GM21360 (cell line): ENCODE data around the gene LIAS.
"Not testable (repeated sequence)": the region's sequence is repeated elsewhere in the genome, so short reads cannot be mapped to it uniquely, and the experiment has no call there.

ENCODE experiments used
- ATAC-seq: cut with Tn5 transposase; IDR thresholded peaks from one replicate; pipeline ENCODE4 v1.9.1; 2021; ENCODE audit warnings: mild to moderate bottlenecking, moderate library complexity; ENCODE audit not compliant: unreplicated experiment

The LIAS gene

DNA sequence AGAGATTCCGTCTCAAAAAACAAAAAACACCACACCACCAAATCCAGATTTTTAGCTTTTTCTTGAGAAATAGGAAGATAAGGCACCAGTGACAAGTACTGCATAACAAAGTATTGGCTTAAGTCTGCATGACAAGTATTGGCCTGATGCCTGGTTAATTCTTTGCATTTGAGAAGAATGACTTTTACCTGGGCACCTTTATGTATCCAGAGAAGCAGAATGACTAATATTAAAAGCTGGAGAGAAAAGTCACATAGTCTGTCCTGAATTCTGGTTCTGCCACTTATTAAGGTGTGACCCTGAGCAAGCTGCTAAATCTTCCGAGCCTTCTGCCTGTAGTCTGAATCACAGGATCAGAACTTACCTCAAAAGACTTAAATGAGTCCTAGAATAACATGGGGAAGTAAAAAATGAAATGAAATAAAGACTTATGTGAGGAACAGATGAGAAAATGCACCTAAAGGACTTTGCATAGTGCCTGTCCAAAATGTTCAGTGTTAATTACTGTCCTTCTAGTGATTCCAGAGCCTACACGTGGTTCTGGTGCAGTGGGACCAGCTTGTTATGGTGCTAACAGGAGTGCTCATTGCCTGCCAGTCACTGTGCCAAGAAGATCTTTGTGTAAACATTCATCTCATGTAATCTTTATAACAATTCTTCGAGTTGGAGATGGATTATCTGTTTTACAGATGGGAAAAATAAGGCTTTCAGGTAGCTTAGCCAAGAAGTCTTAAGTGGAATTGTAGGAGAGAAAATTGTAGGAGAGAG lies 36.8 kb downstream of the LIAS start:
- no peak for ATAC-seq

DNA sequence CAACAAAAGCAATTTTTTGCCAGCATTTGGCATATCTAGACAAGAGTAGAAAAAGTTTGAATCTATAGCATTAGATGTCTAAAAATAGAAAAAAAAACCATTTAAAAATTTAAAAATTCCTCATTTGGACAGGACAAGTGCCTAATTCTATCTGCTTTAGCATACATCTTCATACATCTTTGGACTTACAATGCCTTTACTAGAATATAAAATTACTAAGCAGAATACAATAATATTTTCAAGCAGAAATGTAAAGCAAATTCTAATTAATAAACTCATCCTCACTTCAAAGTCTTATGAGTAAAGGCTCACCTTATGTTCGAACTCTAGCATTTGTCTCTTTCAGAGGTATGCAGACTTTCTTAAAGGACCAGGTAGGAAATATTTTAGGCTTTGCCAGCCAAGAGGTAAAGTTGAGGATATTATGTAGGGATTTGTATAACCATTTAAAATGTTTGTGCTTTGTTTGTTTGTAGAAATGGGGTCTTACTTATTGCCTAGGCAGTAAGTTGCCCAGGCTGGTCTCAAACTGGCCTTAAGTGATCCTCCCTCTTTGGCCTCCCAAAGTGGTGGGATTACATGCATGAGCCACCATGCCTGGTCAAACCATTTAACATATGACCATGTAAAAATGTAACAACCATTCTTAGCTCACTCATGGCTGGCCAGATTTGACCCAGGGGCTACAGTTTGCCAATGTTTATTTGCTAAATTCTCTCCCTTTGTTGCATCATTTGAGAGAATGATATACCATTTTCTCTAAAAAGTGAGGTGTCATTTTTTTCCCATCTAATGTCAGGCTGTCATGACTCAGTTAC lies 39.3 kb downstream of the LIAS start:
- no peak for ATAC-seq

DNA sequence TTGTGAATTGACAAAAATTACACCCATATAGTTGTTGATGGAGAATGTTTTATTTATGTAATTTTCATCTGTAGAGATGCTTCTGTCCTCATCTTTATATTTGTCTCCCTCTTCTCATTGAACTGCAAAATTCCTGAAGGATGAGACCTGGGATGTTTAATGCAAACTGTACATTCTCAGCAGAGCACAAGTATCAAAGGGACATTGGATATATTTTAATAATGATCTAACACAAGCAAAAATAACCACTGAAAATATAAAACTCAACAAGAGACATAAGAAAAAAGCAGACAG lies 39.8 kb downstream of the LIAS start:
- ATAC-seq, result no peak

DNA sequence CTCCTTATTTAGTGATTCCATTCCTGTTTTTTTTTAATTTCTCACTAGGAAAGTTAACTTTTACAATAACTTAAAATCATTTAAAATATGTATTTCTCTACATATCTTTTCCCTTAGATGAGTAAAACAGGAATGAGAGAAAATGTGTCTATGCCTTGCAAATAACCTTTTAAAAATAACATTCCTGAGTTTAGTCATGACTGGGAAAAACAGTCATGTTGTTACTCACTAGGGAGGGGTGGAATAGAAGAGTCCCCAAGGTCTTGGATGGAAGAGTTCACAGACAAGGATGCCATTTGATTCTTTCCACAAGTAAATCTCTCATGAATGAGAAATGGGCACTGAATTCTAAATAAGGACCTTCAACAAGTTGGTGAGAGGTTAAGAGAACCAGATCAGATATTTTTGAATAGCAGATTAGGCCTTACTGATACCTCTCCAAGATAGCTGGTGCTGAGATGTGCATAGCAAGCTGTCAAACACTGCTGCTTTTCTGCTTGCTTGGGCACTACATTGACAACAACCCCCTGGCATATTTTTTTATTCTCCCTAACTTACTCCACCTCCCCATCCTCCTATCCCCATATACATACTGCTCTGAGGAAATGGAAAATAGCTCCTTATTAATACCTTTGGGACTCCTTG lies 43.3 kb downstream of the LIAS start:
- ATAC-seq, result no peak

DNA sequence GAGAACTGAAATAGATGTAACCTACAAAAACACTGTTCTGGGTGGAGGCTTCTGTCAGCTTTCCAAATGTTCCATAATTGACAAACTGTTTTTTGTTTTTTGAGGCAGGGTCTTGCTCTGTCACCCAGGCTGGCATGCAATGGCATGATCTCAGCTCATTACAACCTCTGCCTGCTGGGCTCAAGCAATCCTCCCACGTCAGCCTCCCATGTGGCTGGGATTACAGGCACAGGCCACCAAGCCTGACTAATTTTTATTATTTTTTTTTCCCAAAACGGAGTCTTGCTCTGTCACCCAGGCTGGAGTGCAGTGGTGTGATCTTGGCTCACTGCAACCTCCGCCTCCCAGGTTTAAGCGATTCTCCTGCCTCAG lies 43.8 kb downstream of the LIAS start:
- not testable (repeated sequence) for ATAC-seq

DNA sequence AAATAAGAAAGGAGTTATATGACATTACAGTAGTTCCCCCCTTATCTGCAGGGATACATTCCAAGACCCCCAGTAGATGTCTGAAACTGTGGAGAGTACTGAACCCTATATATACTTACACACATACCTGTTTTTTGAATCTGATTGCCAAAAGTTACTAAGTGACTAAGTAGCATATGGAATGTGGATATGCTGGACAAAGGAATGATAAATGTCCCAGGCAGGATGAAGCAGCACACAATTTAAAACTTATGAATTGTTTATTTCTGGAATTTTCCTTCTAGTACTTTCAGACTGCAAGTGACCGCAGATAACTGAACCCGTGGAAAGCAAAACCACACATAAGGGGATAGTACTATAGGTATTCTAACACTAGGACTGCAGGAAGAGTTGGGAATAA lies 45.7 kb downstream of the LIAS start:
- ATAC-seq, result no peak

DNA sequence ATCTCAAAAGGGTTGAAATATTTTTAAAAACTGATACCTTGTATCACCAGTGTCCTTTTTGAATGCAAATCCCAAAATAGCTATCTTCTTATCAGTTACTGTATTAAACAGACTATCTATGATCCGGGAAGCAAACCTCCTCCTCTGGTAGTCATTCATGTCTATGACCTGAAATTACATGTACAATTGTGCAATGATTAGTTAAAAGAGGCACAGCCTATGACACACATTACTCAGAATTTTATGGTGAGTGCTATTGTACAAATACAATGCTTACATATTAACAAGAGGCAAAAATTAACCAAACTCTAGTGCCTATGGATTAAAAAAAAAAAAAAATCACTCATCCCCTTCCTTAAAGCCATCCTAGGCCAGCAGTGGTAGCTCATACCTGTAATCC lies 46.7 kb downstream of the LIAS start:
- ATAC-seq, result no peak

DNA sequence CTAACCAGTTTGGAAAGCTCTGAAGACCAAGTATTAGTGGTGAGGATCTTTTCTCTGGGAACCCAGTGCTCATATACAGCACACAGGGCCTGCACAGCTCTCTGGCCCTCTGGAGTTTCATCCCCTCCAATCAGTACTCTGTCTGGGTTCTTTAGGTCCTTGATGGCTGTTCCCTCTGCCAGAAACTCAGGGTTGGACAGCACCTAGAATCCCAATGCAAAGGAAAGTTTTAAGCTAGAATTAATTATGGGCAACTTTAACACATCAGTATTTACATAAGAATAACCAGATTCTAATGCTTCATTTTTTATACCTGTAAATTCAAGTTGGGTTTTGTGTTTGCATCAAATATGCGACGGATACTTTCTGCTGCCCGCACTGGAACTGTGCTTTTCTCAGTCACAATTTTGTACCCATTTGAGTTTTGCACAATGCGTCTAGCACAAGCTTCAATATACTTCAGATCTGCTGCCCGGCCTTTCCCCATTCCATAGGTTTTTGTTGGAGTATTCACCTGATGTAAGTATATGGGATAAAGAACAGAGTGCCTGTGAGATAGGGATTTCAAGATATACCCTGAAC lies 51.6 kb downstream of the LIAS start:
- no peak for ATAC-seq

DNA sequence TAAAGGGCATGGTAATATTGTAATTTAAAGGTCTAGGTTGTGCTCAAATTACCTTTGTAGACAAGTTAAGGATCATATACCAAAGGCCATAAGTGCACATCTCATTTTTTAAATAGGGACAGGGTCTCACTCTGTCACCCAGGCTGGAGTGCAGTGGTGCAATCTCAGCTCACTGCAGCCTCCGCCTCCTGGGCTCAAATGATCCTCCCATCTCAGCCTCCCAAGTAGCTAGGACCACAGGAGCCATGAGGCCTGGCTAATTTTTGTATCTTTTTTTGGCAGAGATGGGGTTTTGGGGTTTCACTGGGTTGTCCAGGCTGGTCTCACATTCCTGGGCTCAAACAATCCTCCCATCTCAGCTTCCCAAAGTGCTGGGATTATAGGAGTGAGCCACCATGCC lies 55.4 kb downstream of the LIAS start:
- ATAC-seq, result not testable (repeated sequence)

DNA sequence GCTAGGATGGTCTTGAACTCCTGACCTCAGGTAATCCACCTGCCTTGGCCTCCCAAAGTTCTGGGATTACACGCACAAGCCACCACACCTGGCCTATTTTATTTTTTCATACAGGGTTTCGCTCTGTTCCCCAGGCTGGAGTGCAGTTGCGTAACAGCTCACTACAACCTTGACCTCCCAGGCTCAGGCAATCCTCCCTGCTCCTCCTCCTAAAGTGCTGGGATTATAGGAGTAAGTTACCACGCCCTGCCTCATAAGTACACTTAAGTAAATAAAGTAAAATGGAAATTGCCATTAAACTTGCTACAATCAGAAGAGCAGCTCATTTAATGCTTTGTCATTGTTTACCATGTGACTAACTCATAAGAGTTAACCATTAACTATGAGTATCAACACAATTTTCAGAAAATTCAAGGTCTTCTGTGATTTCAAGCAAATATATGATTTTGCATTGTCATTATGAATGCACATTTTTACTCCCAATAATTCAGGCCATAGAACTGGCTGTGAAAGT lies 56.1 kb downstream of the LIAS start:
- ATAC-seq, result no peak

DNA sequence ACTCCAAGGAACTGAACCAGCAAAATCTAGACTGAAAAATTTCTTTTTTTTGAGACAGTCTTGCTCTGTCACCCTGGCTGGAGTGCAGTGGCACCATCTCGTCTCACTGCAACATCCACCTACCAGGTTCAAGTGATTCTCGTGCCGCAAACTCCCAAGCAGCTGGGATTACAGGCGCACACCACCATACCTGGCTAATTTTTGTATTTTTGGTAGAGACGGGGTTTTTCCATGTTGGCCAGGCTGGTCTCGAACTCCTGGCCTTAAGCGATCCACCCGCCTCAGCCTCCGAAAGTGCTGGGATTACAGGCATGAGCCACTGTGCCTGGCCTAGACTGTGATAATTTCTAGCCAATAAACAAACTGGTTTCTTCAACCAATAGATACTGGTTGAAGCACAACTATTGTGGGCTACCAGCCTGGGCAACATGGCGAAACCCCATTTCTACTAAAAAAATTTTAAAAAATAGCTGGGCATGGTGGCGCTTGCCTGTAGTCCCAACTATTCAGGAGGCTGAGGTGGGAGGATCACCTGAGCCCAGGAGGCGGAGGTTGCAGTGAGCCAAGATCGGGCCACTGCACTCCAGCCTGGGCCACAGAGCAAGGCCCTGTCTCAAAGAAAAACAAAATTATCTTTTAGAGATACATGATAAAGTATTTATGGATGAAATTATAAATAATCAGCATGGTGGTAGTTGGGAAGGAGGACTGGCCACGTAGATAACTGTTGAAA lies 57.0 kb downstream of the LIAS start:
- not testable (repeated sequence) for ATAC-seq

DNA sequence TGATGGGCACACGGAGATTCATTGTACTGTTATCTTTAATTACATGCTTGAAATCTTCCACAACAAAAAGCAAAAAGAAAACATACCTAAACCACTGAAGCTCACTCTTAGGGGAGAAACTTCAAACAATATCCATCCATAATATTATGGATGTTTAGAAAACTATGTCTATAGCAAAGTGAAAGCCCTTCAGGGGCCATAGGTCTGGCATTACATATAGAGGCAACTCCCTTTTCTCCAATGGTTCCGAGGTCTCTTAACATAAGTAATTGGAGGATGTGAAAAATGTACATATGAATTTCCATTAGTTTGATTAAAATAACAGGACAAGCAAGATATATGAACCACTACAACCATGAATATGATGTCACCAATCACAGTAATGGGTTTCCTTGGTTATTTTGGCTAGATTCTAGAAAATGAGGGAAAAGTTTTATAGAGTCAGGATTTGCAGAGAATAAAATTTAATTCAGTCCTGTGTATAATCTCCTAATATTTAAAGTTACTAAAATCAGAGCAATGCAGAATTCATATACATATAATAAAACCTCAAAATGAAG lies 57.6 kb downstream of the LIAS start:
- no peak for ATAC-seq

DNA sequence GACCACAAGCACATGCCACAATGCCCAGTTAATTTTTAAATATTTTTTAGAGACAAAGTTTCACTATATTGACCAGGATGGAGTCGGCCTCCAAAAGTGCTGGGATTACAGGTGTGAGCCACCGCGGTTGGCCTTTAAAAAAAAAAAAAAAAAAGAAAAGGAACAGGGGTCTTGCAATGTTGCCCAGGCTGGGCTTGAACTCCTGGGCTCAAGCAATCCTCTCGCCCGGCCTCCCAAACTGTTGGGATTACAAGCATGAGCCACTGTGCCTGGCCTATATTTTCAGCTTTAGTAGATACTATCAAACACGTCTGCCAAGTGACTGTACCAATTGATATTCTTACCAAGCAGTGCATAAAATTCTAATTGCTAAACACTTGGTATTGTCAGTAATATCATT lies 59.6 kb downstream of the LIAS start:
- no peak for ATAC-seq

DNA sequence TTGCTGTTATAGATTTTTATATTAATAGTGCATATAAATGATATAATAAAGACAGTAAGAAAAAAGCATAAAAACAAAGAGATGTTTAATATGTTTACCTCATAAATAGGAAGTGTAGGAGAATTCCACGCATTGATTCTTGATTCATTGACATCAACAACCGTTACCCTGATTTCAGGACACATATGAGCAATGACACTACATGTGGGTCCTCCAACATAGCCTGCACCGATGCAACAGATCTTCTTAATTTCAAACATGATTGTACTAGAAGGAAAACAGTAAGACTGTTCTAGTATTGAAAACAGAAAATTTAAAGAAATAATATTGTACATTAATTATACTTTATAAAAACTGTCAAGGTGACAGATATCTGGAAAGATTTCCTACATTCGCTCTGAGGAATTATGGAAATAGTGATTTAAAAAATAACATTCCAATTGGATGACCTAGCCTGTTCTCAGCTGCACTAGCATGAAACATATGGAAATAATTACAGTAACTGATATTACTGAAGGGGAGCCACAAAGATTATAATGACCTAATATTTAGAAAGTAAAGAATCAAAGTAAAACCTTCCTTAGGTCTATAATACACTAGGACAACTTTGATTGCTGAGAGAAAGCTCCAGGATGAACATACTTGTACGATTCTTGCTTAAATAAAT lies 62.5 kb downstream of the LIAS start:
- ATAC-seq, result no peak

DNA sequence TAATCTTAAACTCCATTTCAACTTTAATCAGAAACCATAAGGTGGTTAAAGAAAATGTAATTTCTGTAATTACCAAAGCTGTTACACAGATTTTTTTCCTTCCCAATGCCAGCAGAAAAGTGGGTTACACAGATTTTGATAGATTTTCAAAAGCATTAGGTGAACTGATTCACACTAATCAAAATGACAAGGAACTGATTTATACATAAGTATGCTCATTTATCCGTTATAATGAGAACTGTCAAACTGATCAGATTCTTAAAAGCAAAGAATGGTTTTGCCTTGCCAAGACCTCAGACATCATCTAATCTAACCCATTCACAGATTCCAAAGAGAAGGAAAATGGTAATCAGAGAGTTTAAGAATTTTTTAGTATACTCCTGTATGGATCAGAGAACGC lies 63.2 kb downstream of the LIAS start:
- ATAC-seq, result no peak

DNA sequence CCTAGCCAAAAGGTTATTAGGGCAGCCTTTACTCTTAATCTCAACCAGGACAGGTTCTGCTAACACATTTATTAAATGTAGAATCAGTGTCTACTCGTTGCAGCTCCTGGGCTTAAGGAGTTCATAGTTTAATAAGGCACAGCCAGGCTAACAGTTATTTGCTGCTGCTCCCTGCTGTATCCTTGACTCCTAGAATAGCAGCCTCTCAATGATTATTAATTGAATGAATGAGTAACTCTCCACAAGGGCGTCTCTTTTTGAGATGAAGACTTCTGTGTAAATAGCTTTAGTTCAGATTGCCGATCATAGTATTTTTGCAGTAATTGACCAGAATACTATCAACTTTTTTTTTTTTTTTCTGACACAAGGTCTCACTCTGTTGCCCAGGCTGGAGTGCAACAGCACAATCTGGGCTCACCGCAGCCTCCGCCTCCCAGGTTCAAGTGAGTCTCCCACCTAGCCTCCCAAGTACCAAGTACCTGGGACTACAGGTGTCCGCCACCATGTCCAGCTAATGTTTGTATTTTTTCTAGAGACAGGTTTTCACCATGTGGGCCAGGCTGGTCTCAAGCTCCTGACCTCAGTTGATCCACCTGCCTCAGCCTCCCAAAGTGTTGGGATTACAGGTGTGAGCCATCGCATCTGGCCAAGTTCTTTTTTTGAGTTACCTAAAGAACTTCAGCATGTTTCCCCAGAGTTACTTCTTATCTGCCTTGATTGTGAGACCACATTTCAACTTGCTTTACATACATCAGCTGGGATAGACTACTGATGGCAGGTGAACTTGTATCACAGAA lies 65.5 kb downstream of the LIAS start:
- no peak for ATAC-seq

DNA sequence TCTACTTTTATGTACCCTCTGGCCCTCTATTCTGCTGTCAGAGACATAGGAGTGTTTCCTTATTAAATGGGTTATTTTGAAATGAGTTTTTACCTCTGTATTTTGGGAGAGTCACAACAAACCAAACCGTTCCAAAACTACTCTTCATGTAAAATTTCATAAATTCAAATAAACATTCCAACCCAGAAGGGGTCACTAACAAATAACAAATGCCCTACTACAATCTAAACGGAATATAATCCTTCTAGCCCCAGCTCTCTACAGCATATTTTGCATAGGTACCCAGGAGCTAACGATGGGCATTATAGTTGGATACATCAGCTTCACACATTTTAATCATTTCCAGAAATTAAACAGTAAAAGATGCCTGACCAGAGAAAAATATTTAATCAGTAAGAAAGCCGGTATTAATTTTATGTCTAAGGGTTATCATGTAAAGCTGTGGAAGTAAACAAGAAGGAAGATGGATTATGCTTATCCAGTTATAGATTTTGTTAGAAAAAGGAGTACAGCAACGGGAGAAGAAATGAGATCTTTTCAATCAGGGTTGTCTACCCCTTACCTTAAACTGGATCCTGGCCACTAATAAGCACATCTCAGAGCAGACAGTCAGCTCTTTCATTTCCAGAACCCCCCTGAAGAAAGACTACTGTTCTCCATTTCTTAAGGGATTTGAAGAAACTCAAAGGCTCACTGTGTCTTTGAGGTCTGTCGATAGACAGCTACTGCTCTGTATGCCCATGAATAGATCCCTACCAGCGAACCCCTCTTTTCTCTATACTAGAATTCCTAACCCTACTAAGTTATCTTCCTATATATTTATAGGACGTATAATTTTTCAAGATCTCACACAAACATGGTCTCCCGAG lies 67.2 kb downstream of the LIAS start:
- ATAC-seq, result no peak

DNA sequence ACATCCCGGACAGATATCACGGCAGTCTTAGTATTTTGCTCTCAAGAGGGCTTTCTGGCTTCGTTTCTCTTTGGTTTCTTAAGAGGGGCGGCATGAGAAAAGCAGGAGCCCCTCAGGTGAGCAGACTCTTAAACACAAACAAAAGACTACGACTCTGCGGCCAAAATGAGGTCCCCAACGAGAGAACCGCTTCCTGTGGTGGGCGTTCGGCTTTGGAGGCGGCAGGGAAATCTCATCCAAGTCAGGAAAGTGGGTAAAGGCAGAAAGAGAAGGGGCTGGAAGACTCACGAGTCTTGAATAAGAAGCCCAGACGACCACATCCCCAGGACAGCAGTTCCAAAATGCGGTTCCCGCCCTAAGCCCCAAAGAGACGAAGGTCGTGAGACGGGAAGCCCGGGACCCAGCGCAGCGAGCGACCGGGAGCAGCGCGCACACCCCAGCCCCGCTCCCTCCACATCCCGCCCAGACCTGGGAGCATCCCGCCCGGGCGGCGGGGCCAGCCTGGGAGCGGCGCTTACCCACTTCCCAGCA lies 68.0 kb downstream of the LIAS start:
- ATAC-seq, result no peak
